ENCODE measurements around the gene GIMAP6.

GRCh38 chr7:150663802-150664494 is 31.8 kb upstream of the GIMAP6 start:
- no peak for TF ChIP-seq CTCF (conservative IDR thresholded peaks at IDR 0.05; ENCODE audit: low read depth, low read length)
- TF ChIP-seq EZH2phosphoT487 (IDR thresholded peaks at IDR 0.05; ENCODE audit: borderline replicate concordance, low read length), result no peak
- no peak for TF ChIP-seq EZH2 (IDR thresholded peaks at IDR 0.05; ENCODE audit: low read length, unreplicated experiment)
